ENCODE results near the gene MYO3A. TPM values are rescaled to one million over a fixed set of nuclear protein-coding genes. Genes with fewer than 3 reads are reported as not detected.

The MYO3A gene
- total and polyA plus RNA-seq, 4 donors: 0.33 TPM; not detected in 2

GRCh38 chr10:26213157-26213800 lies 279.2 kb downstream of the MYO3A start:
- H3K9me3 ChIP-seq (ENCODE audit: control insufficient read depth in 4 of 4, low read length in 3 of 4): no peaks in the 10 kb centered on the region
- DNase-seq (ENCODE audit: low spot score): no peak
- H3K4me3 ChIP-seq (ENCODE audit: low read depth in 1 of 3, low read length in 3 of 3): no peak overlapping the region
- TF ChIP-seq RXRA (IDR thresholded peaks at IDR 0.05): no peak
- TF ChIP-seq ATF3 (IDR thresholded peaks at IDR 0.05): no peak
- H3K36me3 ChIP-seq (ENCODE audit: control insufficient read depth in 4 of 4, insufficient read depth in 3 of 4, low read depth in 1 of 4, low read length in 3 of 4): peaks cover 0 to 2% (median 0%) of the 10 kb centered on the region in 4 donors
- no peak overlapping the region for H3K27ac ChIP-seq (ENCODE audit: low read depth in 1 of 2, low read length in 2 of 2)
- H3K27me3 ChIP-seq (ENCODE audit: control insufficient read depth in 4 of 4, insufficient read depth in 4 of 4, low read length in 3 of 4): peaks cover 5 to 40% (median 14%) of the 10 kb centered on the region in 4 donors
- H3K4me1 ChIP-seq (ENCODE audit: control insufficient read depth in 4 of 4, insufficient read depth in 4 of 4, low read length in 3 of 4): peaks cover 9 to 32% (median 17%) of the 10 kb centered on the region in 4 donors
- H3K9ac ChIP-seq (ENCODE audit: low read depth in 1 of 2, low read length in 2 of 2): no peak overlapping the region
- 22% methylated on average over 11 of the region's 11 CpGs for WGBS

DNA sequence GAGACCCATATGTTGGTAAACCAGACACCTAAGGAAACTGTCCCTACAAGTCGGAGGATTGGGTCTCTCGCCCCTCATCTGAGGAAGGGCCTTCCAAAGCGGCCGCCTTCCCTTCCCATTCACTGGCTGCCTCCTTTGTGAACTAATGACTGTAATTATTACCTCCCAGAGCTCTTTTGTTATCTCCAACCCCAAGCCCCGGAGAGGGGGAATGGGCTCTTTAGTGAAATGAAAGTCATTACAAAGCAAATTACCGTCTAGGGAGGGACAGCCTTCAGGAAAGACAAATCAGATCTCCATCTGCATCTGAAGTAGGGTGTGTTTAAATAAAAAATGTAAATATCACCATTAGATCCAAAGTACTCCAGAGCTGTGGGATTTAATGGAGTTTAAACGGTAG lies 280.0 kb downstream of the MYO3A start:
- no peak for DNase-seq (ENCODE audit: low spot score)
- no peak for TF ChIP-seq RXRA (IDR thresholded peaks at IDR 0.05)
- H3K4me1 ChIP-seq (ENCODE audit: control insufficient read depth in 4 of 4, insufficient read depth in 4 of 4, low read length in 3 of 4): peaks cover 9 to 32% (median 17%) of the 10 kb centered on the region in 4 donors
- WGBS: 10% methylated on average over 7 of the region's 7 CpGs
- no peak overlapping the region for H3K27ac ChIP-seq (ENCODE audit: low read depth in 1 of 2, low read length in 2 of 2)
- peaks cover 5 to 37% (median 17%) of the 10 kb centered on the region in 4 donors for H3K27me3 ChIP-seq (ENCODE audit: control insufficient read depth in 4 of 4, insufficient read depth in 4 of 4, low read length in 3 of 4)
- H3K9ac ChIP-seq (ENCODE audit: low read depth in 1 of 2, low read length in 2 of 2): no peak overlapping the region
- H3K9me3 ChIP-seq (ENCODE audit: control insufficient read depth in 4 of 4, low read length in 3 of 4): no peaks in the 10 kb centered on the region
- H3K36me3 ChIP-seq (ENCODE audit: control insufficient read depth in 4 of 4, insufficient read depth in 3 of 4, low read depth in 1 of 4, low read length in 3 of 4): peaks cover 0 to 2% (median 0%) of the 10 kb centered on the region in 4 donors
- no peak overlapping the region for H3K4me3 ChIP-seq (ENCODE audit: low read depth in 1 of 3, low read length in 3 of 3)

DNA sequence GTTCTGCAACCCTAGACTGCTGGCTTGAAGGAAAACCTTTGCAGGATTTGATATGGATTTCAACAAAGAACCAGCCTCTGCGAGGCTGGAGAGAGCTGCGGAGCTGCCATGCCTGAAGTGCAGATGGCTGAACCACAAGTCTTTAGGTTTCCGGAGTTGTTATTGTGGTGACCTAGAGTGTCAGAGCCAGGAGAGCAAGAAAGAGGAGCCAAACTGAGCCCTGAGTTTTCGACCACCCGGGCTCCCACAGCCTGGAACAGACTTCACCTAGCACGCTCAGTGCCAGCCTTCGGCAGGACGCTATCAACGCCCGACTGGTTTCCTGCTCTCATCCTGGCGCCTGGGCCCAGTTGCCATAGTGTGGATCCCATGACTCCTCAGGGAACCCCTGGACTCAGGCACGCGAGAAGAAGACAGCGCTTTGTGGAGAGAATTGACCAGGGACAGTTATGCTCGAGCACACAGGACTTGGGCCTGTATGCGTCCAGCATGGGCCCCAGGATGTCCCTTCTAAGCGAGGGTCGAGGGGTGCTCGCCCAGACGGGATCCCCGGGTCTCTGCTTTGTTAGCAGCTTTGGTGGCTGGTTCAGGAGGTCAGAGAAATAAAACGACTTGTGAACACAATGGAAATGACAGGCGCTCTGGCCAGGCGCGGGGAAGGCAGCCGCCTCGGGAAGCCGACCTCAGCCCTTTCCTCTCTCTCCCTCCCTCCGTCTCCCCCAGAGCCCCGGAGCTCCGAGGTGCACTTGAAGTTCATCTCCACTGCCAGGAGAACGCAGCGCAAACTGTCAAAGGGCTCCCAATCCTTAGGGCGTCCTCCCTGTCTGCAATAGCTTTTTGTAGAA lies 280.7 kb downstream of the MYO3A start:
- Histone ChIP-seq H3K4me1 (ENCODE audit: control insufficient read depth in 4 of 4, insufficient read depth in 4 of 4, low read length in 3 of 4) (peaks cover 9 to 32% (median 17%) of the 10 kb centered on the region in 4 donors), H3K9me3 (ENCODE audit: control insufficient read depth in 4 of 4, low read length in 3 of 4) (no peaks in the 10 kb centered on the region), H3K36me3 (ENCODE audit: control insufficient read depth in 4 of 4, insufficient read depth in 3 of 4, low read depth in 1 of 4, low read length in 3 of 4) (peaks cover 0 to 2% (median 0%) of the 10 kb centered on the region in 4 donors), H3K4me3 (ENCODE audit: low read depth in 1 of 3, low read length in 3 of 3) (no peak overlapping the region), H3K27me3 (ENCODE audit: control insufficient read depth in 4 of 4, insufficient read depth in 4 of 4, low read length in 3 of 4) (peaks cover 9 to 41% (median 21%) of the 10 kb centered on the region in 4 donors), H3K9ac (ENCODE audit: low read depth in 1 of 2, low read length in 2 of 2) (no peak overlapping the region), H3K27ac (ENCODE audit: low read depth in 1 of 2, low read length in 2 of 2) (no peak overlapping the region)
- 4% methylated on average over 34 of the region's 34 CpGs for WGBS
- TF ChIP-seq RAD21 (IDR thresholded peaks at IDR 0.05) (no peak), YY1 (IDR thresholded peaks at IDR 0.05) (no peak), GABPA (IDR thresholded peaks at IDR 0.05 in 1 of 2, conservative IDR thresholded peaks at IDR 0.05 in 1 of 2) (no peak), FOXA2 (IDR thresholded peaks at IDR 0.05) (no peak), TAF1 (conservative IDR thresholded peaks at IDR 0.05) (no peak), REST (IDR thresholded peaks at IDR 0.05) (no peak), JUND (IDR thresholded peaks at IDR 0.05) (no peak), ATF3 (IDR thresholded peaks at IDR 0.05) (no peak), HNF4G (IDR thresholded peaks at IDR 0.05) (no peak), RXRA (IDR thresholded peaks at IDR 0.05) (no peak), EGR1 (IDR thresholded peaks at IDR 0.05; ENCODE audit: low read depth in 2 of 2) (no peak), FOXA1 (IDR thresholded peaks at IDR 0.05) (no peak)
- TF ChIP-seq, protein P1, sequence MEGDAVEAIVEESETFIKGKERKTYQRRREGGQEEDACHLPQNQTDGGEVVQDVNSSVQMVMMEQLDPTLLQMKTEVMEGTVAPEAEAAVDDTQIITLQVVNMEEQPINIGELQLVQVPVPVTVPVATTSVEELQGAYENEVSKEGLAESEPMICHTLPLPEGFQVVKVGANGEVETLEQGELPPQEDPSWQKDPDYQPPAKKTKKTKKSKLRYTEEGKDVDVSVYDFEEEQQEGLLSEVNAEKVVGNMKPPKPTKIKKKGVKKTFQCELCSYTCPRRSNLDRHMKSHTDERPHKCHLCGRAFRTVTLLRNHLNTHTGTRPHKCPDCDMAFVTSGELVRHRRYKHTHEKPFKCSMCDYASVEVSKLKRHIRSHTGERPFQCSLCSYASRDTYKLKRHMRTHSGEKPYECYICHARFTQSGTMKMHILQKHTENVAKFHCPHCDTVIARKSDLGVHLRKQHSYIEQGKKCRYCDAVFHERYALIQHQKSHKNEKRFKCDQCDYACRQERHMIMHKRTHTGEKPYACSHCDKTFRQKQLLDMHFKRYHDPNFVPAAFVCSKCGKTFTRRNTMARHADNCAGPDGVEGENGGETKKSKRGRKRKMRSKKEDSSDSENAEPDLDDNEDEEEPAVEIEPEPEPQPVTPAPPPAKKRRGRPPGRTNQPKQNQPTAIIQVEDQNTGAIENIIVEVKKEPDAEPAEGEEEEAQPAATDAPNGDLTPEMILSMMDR (IDR thresholded peaks at IDR 0.05; ENCODE audit: low read depth, low read length, missing input control): no peak
- no peak for DNase-seq (ENCODE audit: low spot score)

All from liver (tissue), 9 donors.